Fibroblast of the aortic adventitia (primary cell): ENCODE data around the gene COLEC12. TPM values are rescaled to one million over a fixed set of nuclear protein-coding genes. Genes with fewer than 3 reads are reported as not detected.

Experiments used
- DNase-seq: peaks from one replicate; pipeline ENCODE4 v3.0.0-alpha.2; 2010; ENCODE audit warnings: low read depth
- H3K4me3 ChIP-seq: 2 replicates; pipeline ENCODE4 v1.5.1; 2011; ENCODE audit warnings: low read depth, mild to moderate bottlenecking, control low read depth, low read length, moderate library complexity
- total RNA-seq: library from RNA; depleted of rRNA; stranded (reverse); fragments of >200 nt; gene quantifications from 2 replicates; pipeline ENCODE4 v1.2.3, GENCODE V29; 2012; ENCODE audit warnings: low replicate concordance
- TF ChIP-seq, protein P1 (sequence below): IDR thresholded peaks from 2 replicates; pipeline ENCODE4 v1.5.1; 2011; ENCODE audit warnings: mild to moderate bottlenecking, low read length, control low read depth, inconsistent platforms; ENCODE audit not compliant: insufficient read depth

Gene COLEC12
- total RNA-seq, 1 donor: 109 TPM

DNA sequence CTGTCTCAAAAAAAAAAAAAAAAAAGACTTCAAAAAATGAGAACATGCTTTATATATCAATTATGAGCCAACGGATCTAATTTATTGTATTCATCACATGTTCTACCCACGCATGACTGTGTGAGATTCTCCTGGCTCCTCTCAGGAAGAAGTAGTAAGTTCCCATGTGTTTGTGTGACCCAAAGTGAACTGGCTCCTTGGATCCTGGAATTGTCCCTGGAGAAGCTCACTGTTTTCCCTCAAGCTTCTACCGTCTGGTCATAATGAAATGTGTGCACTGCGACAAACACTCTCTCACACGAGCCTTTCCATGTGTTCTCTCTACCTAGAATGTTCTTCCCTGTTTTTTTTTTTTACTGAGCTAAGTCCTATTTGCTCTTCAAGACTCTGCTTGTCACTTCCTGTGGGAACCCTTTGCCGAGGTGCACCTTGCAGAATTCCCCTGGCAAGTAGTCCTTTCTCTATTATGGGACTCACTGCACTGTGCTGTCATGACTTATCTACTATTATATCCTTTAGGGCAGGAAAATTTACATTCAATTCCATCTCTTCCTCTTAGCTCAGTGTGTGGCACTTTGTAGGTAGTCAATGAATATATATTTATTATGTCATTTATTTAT, 149.4 kb downstream of the COLEC12 start:
- TF ChIP-seq, protein P1, sequence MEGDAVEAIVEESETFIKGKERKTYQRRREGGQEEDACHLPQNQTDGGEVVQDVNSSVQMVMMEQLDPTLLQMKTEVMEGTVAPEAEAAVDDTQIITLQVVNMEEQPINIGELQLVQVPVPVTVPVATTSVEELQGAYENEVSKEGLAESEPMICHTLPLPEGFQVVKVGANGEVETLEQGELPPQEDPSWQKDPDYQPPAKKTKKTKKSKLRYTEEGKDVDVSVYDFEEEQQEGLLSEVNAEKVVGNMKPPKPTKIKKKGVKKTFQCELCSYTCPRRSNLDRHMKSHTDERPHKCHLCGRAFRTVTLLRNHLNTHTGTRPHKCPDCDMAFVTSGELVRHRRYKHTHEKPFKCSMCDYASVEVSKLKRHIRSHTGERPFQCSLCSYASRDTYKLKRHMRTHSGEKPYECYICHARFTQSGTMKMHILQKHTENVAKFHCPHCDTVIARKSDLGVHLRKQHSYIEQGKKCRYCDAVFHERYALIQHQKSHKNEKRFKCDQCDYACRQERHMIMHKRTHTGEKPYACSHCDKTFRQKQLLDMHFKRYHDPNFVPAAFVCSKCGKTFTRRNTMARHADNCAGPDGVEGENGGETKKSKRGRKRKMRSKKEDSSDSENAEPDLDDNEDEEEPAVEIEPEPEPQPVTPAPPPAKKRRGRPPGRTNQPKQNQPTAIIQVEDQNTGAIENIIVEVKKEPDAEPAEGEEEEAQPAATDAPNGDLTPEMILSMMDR: no peak
- no peak for DNase-seq
- H3K4me3 ChIP-seq: no peak overlapping the region

GRCh38 chr18:346600-346999, 153.9 kb downstream of the COLEC12 start:
- no peak overlapping the region for H3K4me3 ChIP-seq
- TF ChIP-seq, protein P1: no peak
- no peak for DNase-seq

DNA sequence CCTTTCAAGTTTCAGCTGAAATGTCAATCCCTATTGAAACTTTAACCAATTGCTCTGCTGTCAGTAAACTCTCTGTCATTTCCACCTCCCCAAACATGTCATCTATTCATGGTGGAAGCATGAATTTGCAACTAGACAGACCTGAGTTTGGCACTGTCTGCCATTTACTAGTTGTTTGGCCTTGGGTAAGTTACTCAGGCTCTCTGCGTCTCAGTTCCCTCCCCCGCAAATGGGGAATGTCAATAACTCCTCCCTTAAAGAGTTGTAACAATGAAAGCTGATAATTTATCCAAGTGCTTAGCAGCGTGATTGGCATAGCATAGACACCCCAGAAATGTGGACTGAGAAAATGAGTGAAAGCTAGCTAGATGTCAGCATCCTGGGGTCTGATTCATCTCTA, 159.4 kb downstream of the COLEC12 start:
- no peak for DNase-seq
- H3K4me3 ChIP-seq: no peak overlapping the region
- TF ChIP-seq, protein P1: no peak

- TF ChIP-seq, protein P1: no peak
- no peak for DNase-seq
These were observed 160.5 kb downstream of the COLEC12 start for GRCh38 chr18:340044-340443.

DNA sequence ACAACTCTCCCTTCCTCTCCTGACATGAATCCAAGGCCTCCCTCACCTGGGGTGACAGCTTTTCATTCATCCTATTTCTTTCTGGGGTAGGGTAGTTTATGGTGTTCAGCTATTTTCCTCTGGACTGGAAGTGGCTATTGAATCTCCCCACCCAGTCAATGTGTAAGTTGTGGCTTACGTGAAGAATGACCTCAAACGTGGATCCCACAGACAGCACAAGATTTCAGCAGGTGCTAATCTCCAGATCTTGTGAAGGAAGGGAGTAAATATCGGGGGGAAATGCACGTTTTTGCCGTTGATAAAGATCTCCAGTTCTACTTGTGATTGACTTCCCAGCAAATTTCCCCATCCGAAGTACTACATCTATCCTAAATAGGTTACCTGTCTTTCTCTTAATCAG, 161.3 kb downstream of the COLEC12 start:
- TF ChIP-seq, protein P1: no peak
- H3K4me3 ChIP-seq: no peak overlapping the region
- DNase-seq: no peak

More at GRCh38 chr18:340044-340443, 160.5 kb downstream of the COLEC12 start:
- no peak overlapping the region for H3K4me3 ChIP-seq

- DNase-seq: no peak
- no peak overlapping the region for H3K4me3 ChIP-seq
- TF ChIP-seq, protein P1: no peak
These were observed 163.8 kb downstream of the COLEC12 start for GRCh38 chr18:336713-337112.

GRCh38 chr18:335733-336132, 164.8 kb downstream of the COLEC12 start:
- H3K4me3 ChIP-seq: no peak overlapping the region
- DNase-seq: no peak
- TF ChIP-seq, protein P1: no peak
